PFSK-1 (cell line): Measurements from ENCODE around the gene MYOM3.

Experiments
- FOXP2 ChIP-seq: optimal IDR thresholded peaks from 2 replicates; pipeline ENCODE3; 2011; ENCODE audit warnings: borderline replicate concordance, control low read depth, inconsistent platforms; ENCODE audit not compliant: insufficient read depth; ENCODE audit errors: extremely low read length, extremely low read depth
- SIN3A ChIP-seq: IDR thresholded peaks from 2 replicates; pipeline ENCODE4 v1.6.1; 2012; ENCODE audit warnings: mild to moderate bottlenecking, low read length, moderate library complexity, borderline replicate concordance; ENCODE audit not compliant: insufficient read depth

- no peak for TF ChIP-seq FOXP2
- TF ChIP-seq SIN3A, result no peak
Measured at GRCh38 chr1:24130385-24130784, 18.4 kb upstream of the MYOM3 start.
